GM19025 (cell line): ENCODE data around the gene PCDHGA8.
"Not testable (repeated sequence)": the region's sequence is repeated elsewhere in the genome, so short reads cannot be mapped to it uniquely, and the experiment has no call there.

Experiments
- ATAC-seq: cut with Tn5 transposase; IDR thresholded peaks from one replicate; pipeline ENCODE4 v1.9.1; 2021; ENCODE audit warnings: mild to moderate bottlenecking, low read depth, moderate library complexity; ENCODE audit not compliant: unreplicated experiment

Gene PCDHGA8

DNA sequence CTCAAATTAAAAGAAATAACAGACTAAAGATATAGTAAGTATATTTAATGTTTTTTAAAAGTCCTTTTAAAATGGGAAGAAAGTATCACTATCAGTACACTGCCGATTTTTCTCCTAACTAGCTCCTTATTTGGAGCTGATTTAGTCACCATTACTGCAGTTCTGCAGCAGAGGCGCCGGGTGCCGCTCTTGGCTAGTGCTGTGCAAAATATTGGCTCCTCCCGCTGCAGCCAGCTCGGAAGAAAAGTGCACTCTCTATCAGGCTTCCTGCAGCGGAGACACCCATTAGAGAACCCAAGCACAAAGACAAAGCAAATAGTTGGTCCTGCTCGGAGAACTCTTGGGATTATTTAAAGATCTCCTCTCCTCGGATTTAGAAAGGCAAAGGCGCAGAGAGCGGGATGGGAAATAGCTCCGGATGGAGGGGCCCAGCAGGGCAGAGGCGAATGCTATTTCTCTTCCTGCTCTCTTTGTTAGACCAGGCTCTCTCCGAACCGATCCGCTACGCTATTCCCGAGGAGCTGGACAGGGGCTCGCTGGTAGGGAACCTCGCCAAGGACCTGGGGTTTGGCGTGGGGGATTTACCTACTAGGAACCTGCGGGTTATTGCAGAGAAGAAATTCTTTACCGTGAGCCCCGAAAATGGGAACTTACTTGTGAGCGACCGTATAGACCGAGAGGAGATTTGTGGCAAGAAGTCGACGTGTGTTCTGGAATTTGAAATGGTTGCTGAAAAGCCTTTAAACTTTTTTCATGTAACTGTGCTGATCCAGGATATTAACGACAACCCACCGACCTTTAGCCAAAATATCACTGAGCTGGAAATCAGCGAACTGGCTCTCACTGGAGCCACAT is 22.2 kb upstream of the PCDHGA8 start, which contains the start of gene PCDHGB3:
TSS of gene PCDHGB3 (plus strand) at position 249 of the 855 bp plus-strand sequence. CDS start at position 402, 153 bp downstream.
- ATAC-seq: no peak

DNA sequence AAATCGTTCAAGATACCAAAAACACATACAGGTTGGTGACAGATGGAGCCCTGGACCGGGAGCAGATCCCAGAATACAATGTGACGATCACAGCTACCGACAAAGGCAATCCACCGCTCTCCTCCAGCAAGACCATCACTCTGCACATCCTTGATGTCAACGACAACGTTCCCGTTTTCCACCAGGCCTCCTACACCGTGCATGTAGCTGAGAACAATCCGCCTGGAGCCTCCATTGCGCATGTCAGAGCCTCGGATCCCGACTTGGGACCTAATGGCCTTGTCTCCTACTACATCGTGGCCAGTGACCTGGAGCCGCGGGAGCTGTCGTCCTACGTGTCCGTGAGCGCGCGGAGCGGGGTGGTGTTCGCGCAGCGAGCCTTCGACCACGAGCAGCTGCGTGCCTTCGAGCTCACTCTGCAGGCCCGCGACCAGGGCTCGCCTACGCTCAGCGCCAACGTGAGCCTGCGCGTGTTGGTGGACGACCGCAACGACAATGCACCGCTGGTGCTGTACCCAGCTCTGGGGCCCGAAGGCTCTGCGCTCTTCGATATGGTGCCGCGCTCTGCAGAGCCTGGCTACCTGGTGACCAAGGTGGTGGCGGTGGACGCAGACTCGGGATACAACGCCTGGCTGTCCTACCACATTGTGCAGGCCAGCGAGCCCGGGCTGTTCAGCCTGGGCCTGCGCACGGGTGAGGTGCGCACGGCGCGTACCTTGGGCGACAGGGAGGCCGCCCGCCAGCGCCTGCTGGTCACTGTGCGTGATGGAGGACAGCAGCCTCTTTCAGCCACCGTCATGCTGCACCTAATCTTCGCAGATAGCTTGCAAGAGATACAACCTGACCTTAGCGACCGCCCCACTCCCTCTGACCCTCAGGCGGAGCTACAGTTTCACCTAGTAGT is 20.6 kb upstream of the PCDHGA8 start:
- ATAC-seq: no peak

- ATAC-seq: no peak
These were observed 18.6 kb upstream of the PCDHGA8 start, which contains the start of gene PCDHGA6 for GRCh38 chr5:141373673-141374317. Gene PCDHGA6 (plus strand): TSS chr5:141373891. CDS start chr5:141374084, 193 bp downstream.

DNA sequence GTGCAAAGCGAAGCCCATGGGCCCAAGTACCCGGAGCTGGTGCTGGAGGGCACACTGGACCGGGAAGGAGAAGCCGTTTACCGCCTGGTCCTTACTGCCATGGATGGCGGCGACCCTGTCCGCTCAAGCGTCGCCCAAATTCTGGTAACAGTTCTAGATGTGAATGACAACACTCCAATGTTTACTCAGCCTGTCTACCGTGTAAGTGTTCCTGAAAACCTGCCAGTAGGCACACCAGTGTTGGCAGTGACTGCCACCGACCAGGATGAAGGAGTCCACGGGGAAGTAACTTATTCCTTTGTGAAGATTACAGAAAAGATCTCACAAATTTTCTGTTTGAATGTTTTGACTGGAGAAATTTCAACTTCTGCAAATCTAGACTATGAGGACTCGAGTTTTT is 17.8 kb upstream of the PCDHGA8 start:
- ATAC-seq: no peak

GRCh38 chr5:141375444-141376155 is 16.8 kb upstream of the PCDHGA8 start:
- not testable (repeated sequence) for ATAC-seq

- ATAC-seq: no peak
These were observed 9.8 kb upstream of the PCDHGA8 start, which contains the start of gene PCDHGA7 for GRCh38 chr5:141382469-141383294. Gene PCDHGA7 (plus strand): TSS chr5:141382742. CDS start chr5:141382900, 158 bp downstream.

- no peak for ATAC-seq
These were observed 9.1 kb upstream of the PCDHGA8 start for GRCh38 chr5:141383345-141383744.

GRCh38 chr5:141384471-141385267 is 7.8 kb upstream of the PCDHGA8 start:
- no peak for ATAC-seq

DNA sequence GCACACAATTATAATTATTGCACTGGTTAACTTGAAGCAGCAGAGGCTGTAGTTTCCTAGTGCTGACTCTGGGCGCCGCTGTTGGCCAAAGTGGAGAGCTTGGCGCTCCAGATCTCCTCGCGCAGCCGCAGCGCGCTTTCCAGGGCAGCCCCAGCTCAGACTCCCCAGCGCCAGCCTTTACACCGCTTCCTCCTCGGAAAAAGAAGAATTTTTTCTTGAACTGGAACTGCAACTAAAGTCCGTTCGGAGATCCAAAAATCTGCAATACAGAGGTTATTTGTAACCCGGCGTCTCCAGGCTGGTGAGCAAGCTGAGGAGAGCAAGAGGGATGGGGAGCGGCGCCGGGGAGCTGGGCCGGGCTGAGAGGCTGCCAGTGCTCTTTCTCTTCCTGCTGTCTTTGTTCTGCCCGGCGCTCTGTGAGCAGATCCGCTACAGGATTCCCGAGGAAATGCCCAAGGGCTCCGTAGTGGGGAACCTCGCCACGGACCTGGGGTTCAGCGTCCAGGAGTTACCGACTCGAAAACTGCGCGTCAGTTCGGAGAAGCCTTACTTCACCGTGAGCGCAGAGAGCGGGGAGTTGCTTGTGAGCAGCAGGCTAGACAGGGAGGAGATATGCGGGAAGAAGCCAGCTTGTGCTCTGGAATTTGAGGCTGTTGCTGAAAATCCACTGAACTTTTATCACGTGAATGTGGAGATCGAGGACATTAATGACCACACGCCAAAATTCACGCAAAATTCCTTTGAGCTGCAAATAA is 4.7 kb upstream of the PCDHGA8 start, which contains the start of gene PCDHGB4:
TSS of gene PCDHGB4 (plus strand) at position 142 of the 755 bp plus-strand sequence. CDS start at position 329, 187 bp downstream.
- ATAC-seq: not testable (repeated sequence)

GRCh38 chr5:141388661-141389060 is 3.8 kb upstream of the PCDHGA8 start:
- no peak for ATAC-seq

DNA sequence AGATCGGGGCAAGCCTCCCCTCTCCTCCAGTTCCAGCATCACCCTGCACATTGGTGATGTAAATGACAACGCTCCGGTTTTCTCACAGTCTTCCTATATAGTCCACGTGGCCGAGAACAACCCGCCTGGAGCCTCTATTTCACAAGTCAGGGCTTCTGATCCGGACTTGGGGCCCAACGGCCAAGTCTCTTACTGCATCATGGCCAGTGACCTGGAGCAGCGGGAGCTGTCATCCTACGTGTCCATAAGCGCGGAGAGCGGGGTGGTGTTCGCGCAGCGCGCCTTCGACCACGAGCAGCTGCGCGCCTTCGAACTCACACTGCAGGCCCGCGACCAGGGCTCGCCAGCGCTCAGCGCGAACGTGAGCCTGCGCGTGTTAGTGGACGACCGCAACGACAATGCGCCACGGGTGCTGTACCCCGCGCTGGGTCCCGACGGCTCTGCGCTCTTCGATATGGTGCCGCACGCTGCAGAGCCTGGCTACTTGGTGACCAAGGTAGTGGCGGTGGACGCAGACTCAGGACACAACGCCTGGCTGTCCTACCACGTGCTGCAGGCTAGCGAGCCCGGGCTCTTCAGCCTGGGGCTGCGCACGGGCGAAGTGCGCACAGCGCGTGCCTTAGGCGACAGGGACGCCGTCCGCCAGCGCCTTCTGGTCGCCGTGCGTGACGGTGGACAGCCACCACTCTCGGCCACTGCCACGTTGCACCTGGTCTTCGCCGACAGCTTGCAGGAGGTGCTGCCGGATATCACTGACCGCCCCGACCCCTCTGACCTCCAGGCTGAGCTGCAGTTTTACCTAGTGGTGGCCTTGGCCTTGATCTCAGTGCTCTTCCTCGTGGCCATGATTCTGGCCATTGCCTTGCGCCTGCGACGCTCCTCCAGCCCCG is 3.0 kb upstream of the PCDHGA8 start:
- ATAC-seq: no peak

DNA sequence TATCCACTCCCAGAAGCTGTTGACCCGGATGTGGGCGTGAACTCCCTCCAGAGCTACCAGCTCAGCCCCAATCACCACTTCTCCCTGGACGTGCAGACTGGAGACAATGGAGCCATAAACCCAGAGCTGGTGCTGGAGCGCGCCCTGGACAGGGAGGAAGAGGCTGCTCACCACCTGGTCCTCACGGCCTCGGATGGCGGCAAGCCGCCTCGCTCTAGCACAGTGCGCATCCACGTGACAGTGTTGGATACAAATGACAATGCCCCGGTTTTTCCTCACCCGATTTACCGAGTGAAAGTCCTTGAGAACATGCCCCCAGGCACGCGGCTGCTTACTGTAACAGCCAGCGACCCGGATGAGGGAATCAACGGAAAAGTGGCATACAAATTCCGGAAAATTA is 834 bp downstream of the PCDHGA8 start:
- ATAC-seq: no peak

DNA sequence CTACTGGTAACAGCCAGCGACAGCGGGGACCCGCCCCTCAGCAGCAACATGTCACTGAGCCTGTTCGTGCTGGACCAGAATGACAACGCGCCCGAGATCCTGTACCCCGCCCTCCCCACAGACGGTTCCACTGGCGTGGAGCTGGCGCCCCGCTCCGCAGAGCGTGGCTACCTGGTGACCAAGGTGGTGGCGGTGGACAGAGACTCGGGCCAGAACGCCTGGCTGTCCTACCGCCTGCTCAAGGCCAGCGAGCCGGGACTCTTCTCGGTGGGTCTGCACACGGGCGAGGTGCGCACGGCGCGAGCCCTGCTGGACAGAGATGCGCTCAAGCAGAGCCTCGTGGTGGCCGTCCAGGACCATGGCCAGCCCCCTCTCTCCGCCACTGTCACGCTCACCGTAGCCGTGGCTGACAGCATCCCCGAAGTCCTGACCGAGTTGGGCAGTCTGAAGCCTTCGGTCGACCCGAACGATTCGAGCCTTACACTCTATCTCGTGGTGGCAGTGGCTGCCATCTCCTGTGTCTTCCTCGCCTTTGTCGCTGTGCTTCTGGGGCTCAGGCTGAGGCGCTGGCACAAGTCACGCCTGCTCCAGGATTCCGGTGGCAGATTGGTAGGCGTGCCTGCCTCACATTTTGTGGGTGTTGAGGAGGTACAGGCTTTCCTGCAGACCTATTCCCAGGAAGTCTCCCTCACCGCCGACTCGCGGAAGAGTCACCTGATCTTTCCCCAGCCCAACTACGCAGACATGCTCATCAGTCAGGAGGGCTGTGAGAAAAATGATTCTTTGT is 2.2 kb downstream of the PCDHGA8 start:
- ATAC-seq: not testable (repeated sequence)

DNA sequence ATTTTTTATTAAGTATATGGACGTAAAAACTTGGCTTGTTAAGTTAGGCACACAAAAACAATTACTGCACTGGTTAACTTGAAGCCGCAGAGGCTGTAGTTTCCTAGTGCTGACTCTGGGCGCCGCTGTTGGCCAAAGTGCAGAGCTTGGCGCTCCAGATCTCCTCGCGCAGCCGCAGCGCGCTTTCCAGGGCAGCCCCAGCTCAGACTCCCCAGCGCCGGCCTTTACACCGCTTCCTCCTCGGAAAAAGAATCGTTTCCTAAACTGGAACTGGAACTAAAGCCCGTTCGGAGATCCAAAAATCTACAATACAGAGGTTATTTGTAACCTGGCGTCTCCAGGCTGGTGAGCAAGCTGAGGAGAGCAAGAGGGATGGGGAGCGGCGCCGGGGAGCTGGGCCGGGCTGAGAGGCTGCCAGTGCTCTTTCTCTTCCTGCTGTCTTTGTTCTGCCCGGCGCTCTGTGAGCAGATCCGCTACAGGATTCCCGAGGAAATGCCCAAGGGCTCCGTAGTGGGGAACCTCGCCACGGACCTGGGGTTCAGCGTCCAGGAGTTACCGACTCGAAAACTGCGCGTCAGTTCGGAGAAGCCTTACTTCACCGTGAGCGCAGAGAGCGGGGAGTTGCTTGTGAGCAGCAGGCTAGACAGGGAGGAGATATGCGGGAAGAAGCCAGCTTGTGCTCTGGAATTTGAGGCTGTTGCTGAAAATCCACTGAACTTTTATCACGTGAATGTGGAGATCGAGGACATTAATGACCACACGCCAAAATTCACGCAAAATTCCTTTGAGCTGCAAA is 5.5 kb downstream of the PCDHGA8 start, which contains the start of gene PCDHGB5:
TSS of gene PCDHGB5 (plus strand) at position 192 of the 796 bp plus-strand sequence. CDS start at position 373, 181 bp downstream.
- peak; percentile 93 for ATAC-seq

DNA sequence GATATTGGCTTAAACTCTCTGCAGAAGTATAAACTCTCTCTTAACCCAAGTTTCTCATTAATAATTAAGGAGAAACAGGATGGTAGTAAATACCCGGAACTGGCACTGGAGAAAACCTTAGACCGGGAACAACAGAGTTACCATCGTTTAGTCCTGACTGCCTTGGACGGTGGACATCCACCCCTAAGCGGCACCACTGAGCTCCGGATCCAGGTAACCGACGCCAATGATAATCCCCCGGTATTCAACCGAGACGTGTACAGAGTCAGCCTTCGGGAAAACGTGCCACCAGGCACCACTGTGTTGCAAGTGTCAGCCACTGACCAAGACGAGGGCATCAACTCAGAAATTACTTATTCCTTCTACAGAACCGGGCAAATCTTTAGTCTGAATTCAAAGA is 6.2 kb downstream of the PCDHGA8 start:
- ATAC-seq: no peak
